Panc1 (cell line): ENCODE measurements around the gene ARHGEF37. TPM values are rescaled to one million over a fixed set of nuclear protein-coding genes. Genes with fewer than 3 reads are reported as not detected.

Experiments used
- ATAC-seq: fragments of 200-7000 bp; cut with Tn5 transposase; 2 replicates; pipeline ENCODE4 v1.9.1; 2020; ENCODE audit warnings: mild to moderate bottlenecking, moderate library complexity
- BruUV-seq: library from RNA; stranded (reverse); fragments of 400-500 nt; replicated peaks from 2 replicates; lab custom pipeline; 2021; lab: Mats Ljungman, UMichigan
- CTCF ChIA-PET: fragments of 300-600 bp; sonication (Branson Sonifier 250); formaldehyde crosslinking; loops from one replicate; lab custom pipeline; 2022; ENCODE audit warnings: antibody characterized with exemption; lab: Charles Lee
- POLR2A ChIA-PET: fragments of 300-600 bp; sonication (Branson Sonifier 250); formaldehyde crosslinking; loops from one replicate; lab custom pipeline; 2022; ENCODE audit warnings: antibody characterized with exemption; lab: Charles Lee
- DNase-seq: peaks from one replicate; pipeline ENCODE4 v3.0.0-alpha.2; 2010; ENCODE audit warnings: low read depth, low spot score
- H3K27ac ChIP-seq: 2 replicates; pipeline ENCODE4 v1.5.1; 2011; ENCODE audit warnings: mild to moderate bottlenecking, low read length, inconsistent platforms
- H3K27me3 ChIP-seq: fragments of 200-500 bp; sonication (Bioruptor generic); 2 replicates; pipeline ENCODE4 v1.6.0; 2014; ENCODE audit warnings: low read length, inconsistent platforms; ENCODE audit not compliant: control insufficient read depth, insufficient read depth
- H3K36me3 ChIP-seq: fragments of 200-500 bp; sonication (Bioruptor generic); 2 replicates; pipeline ENCODE4 v1.5.1; 2014; ENCODE audit warnings: inconsistent platforms, mild to moderate bottlenecking, low read length, moderate library complexity; ENCODE audit not compliant: control insufficient read depth, insufficient read depth
- H3K4me1 ChIP-seq: 2 replicates; pipeline ENCODE4 v1.5.1; 2011; ENCODE audit warnings: inconsistent platforms, mild to moderate bottlenecking, low read length, moderate library complexity; ENCODE audit not compliant: control insufficient read depth, insufficient read depth
- H3K4me3 ChIP-seq, 2 experiments: 2 replicates each; pipeline ENCODE4 v1.5.1; 2011 to 2012; ENCODE audit warnings: low read depth in 2 of 2, low read length in 2 of 2, mild to moderate bottlenecking in 2 of 2, inconsistent platforms in 1 of 2, moderate library complexity in 1 of 2
- H3K9me3 ChIP-seq: fragments of 200-500 bp; sonication (Bioruptor generic); 2 replicates; pipeline ENCODE4 v1.5.1; 2014; ENCODE audit warnings: low read depth, mild to moderate bottlenecking, inconsistent platforms, low read length, moderate library complexity; ENCODE audit not compliant: control insufficient read depth, insufficient read depth
- CTCF ChIP-seq: fragments of 450-650 bp; IDR thresholded peaks from 2 replicates; pipeline ENCODE4 v1.5.1; 2017; ENCODE audit warnings: mild to moderate bottlenecking
- POLR2AphosphoS5 ChIP-seq: IDR thresholded peaks from 2 replicates; pipeline ENCODE4 v1.6.1; 2012; ENCODE audit warnings: mild to moderate bottlenecking, low read depth, low read length, moderate library complexity
- REST ChIP-seq, 2 experiments: IDR thresholded peaks; 2 replicates each; pipeline ENCODE4 v1.6.1; 2011 to 2012; ENCODE audit warnings: low read depth in 2 of 2, control low read depth in 1 of 2, low read length in 1 of 2, mild to moderate bottlenecking in 1 of 2, moderate library complexity in 1 of 2; ENCODE audit not compliant: insufficient read depth in 1 of 2
- SIN3A ChIP-seq: IDR thresholded peaks from 2 replicates; pipeline ENCODE4 v1.6.1; 2012; ENCODE audit warnings: low read depth, mild to moderate bottlenecking, low read length, moderate library complexity, borderline replicate concordance; ENCODE audit not compliant: insufficient read depth
- TCF7L2 ChIP-seq: IDR thresholded peaks from 2 replicates; pipeline ENCODE4 v1.6.1; 2011; ENCODE audit warnings: mild to moderate bottlenecking, low read depth, low read length, inconsistent platforms
- in situ Hi-C: cut with HindIII; loops from 2 replicates; pipeline ENCODE4 v1.10.0; 2016; ENCODE audit warnings: low sequenced_read_pairs, low pct_unique_long_range_greater_than_20kb
- intact Hi-C: fragments of 100-400 bp; cut with micrococcal nuclease; formaldehyde crosslinking; loops from one replicate; pipeline ENCODE4 v1.10.0; 2022; ENCODE audit not compliant: unreplicated experiment
- total RNA-seq: library from RNA; stranded (reverse); gene quantifications from one replicate; pipeline ENCODE4 v1.2.1, GENCODE V29; 2021; ENCODE audit not compliant: unreplicated experiment

ARHGEF37 gene
- total RNA-seq, 1 experiment from 2014 or later: 3.2 TPM

GRCh38 chr5:149679876-149680809, 98.8 kb downstream of the ARHGEF37 start:
- Histone ChIP-seq H3K36me3 (no peaks in the 10 kb centered on the region), H3K4me3 (no peak overlapping the region), H3K4me1 (no peaks in the 10 kb centered on the region), H3K27me3 (peaks cover 2% of the 10 kb centered on the region), H3K9me3 (no peaks in the 10 kb centered on the region), H3K27ac (no peak overlapping the region)
- in situ Hi-C loops (no loop called here), intact Hi-C loops (no loop called here)
- ChIA-PET CTCF (no interaction called here), POLR2A (no interaction called here)
- DNase-seq: no peak
- no TSS peak for BruUV-seq
- no peak for ATAC-seq
- no peak for TF ChIP-seq SIN3A
- TF ChIP-seq CTCF: no peak
- TF ChIP-seq REST (IDR thresholded peaks at IDR 0.05; ENCODE audit: insufficient read depth in 1 of 2, low read depth in 2 of 2, low read length in 1 of 2): no peak
- no peak for TF ChIP-seq POLR2AphosphoS5
- no peak for TF ChIP-seq TCF7L2

GRCh38 chr5:149680810-149681221, 99.5 kb downstream of the ARHGEF37 start:
- in situ Hi-C loops: no loop called here
- ChIA-PET POLR2A (no interaction called here), CTCF (no interaction called here)
- intact Hi-C loops: no loop called here
- Histone ChIP-seq H3K27me3 (peaks cover 6% of the 10 kb centered on the region), H3K36me3 (no peaks in the 10 kb centered on the region), H3K9me3 (no peaks in the 10 kb centered on the region), H3K27ac (no peak overlapping the region), H3K4me1 (no peaks in the 10 kb centered on the region), H3K4me3 (no peak overlapping the region)
- ATAC-seq: no peak
- DNase-seq: no peak
- BruUV-seq: no TSS peak
- TF ChIP-seq TCF7L2: no peak

- ATAC-seq (no peak), DNase-seq (no peak)
- in situ Hi-C loops: no loop called here
- Histone ChIP-seq H3K9me3 (no peaks in the 10 kb centered on the region), H3K27me3 (peaks cover 10% of the 10 kb centered on the region), H3K4me3 (no peak overlapping the region), H3K36me3 (no peaks in the 10 kb centered on the region), H3K27ac (no peak overlapping the region), H3K4me1 (no peaks in the 10 kb centered on the region)
- BruUV-seq: no TSS peak
- intact Hi-C loops: no loop called here
- ChIA-PET POLR2A (no interaction called here), CTCF (no interaction called here)
- TF ChIP-seq SIN3A (no peak), POLR2AphosphoS5 (no peak), TCF7L2 (no peak), CTCF (no peak), REST (IDR thresholded peaks at IDR 0.05; ENCODE audit: insufficient read depth in 1 of 2, low read depth in 2 of 2, low read length in 1 of 2) (no peak)
These were observed 100.0 kb downstream of the ARHGEF37 start for GRCh38 chr5:149681252-149681651.
